DMS153 (cell line): Measurements from ENCODE around the gene B4GALT5.
"Not testable (repeated sequence)": the region's sequence is repeated elsewhere in the genome, so short reads cannot be mapped to it uniquely, and the experiment has no call there.

ENCODE experiments used
- DNase-seq: peaks from one replicate; lab custom pipeline; 2025; lab: John Stamatoyannopoulos, UW

Gene B4GALT5

GRCh38 chr20:49628280-49628679 lies 85.4 kb downstream of the B4GALT5 start:
- DNase-seq: not testable (repeated sequence)

- DNase-seq: no peak
Measured at GRCh38 chr20:49627329-49627761, 86.3 kb downstream of the B4GALT5 start.

- DNase-seq: not testable (repeated sequence)
Measured at GRCh38 chr20:49624988-49625387, 88.7 kb downstream of the B4GALT5 start.

- no peak for DNase-seq
Measured at GRCh38 chr20:49624317-49624716, 89.4 kb downstream of the B4GALT5 start.

- DNase-seq: no peak
Measured at GRCh38 chr20:49622243-49622642, 91.4 kb downstream of the B4GALT5 start.

GRCh38 chr20:49620364-49621240 lies 93.1 kb downstream of the B4GALT5 start:
- DNase-seq: no peak

- no peak for DNase-seq
Measured at GRCh38 chr20:49619113-49620048, 94.3 kb downstream of the B4GALT5 start.

- no peak for DNase-seq
Measured at GRCh38 chr20:49618289-49618688, 95.4 kb downstream of the B4GALT5 start.

GRCh38 chr20:49617394-49617793 lies 96.3 kb downstream of the B4GALT5 start:
- not testable (repeated sequence) for DNase-seq

- no peak for DNase-seq
Measured at GRCh38 chr20:49616154-49617007, 97.3 kb downstream of the B4GALT5 start.

GRCh38 chr20:49615401-49616153 lies 98.1 kb downstream of the B4GALT5 start:
- DNase-seq: no peak

- DNase-seq: not testable (repeated sequence)
Measured at GRCh38 chr20:49615051-49615400, 98.7 kb downstream of the B4GALT5 start.

GRCh38 chr20:49614338-49615050 lies 99.2 kb downstream of the B4GALT5 start:
- DNase-seq: no peak

- no peak for DNase-seq
Measured at GRCh38 chr20:49612127-49612738, 101.4 kb downstream of the B4GALT5 start.

- not testable (repeated sequence) for DNase-seq
Measured at GRCh38 chr20:49611539-49612126, 102.0 kb downstream of the B4GALT5 start.

- DNase-seq: peak; percentile 39
Measured at GRCh38 chr20:49610691-49611538, 102.8 kb downstream of the B4GALT5 start.

- peak; percentile 52 for DNase-seq
Measured at GRCh38 chr20:49608752-49609670, 104.7 kb downstream of the B4GALT5 start.
